HG03378 (cell line): Measurements from ENCODE around the gene LDLRAD4.

Experiments
- ATAC-seq: cut with Tn5 transposase; IDR thresholded peaks from one replicate; pipeline ENCODE4 v1.9.1; 2021; ENCODE audit warnings: mild to moderate bottlenecking, moderate library complexity; ENCODE audit not compliant: unreplicated experiment

The LDLRAD4 gene

GRCh38 chr18:13399511-13399910, 181.0 kb downstream of the LDLRAD4 start:
- ATAC-seq: no peak

- no peak for ATAC-seq
Observed at GRCh38 chr18:13400636-13401315, 182.2 kb downstream of the LDLRAD4 start.

GRCh38 chr18:13401404-13401803, 182.8 kb downstream of the LDLRAD4 start:
- no peak for ATAC-seq

- ATAC-seq: no peak
Observed at GRCh38 chr18:13401826-13402225, 183.3 kb downstream of the LDLRAD4 start.

- no peak for ATAC-seq
Observed at GRCh38 chr18:13403786-13404549, 185.4 kb downstream of the LDLRAD4 start.

DNA sequence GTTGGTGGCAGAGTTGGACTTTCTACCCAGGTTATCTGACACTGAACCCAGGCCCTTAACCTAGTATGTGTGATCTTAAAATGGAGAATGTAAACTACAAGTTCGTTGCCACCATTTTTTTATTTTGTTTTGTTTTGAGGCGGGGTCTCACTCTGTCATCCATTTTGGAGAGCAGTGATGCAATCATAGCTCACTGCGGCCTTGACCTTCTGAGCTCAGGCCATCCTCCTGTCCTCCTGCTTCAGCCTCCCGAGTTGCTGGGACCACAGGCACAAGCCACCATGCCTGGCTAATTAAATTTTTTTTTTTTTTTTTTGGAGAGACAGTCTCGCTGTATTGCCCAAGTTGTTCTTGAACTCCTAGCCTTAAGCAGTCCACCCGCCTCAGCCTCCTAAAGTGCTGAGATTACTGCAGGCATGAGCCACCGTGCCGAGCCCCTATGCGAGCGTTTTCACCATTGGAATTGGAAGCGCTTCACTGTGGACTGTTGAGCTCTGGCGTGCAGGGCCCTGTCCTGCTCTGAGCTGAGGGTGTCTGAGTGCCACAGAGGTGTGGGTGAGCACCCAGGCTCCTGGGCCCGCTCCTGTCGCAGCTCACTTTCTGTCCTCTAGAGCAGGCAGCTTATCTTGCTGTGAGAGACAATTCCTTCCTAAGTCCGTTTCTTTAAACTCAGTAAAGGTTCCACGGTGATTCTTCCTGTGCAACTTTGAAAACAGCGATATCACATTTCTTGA, 186.9 kb downstream of the LDLRAD4 start:
- no peak for ATAC-seq

- ATAC-seq: no peak
Observed at GRCh38 chr18:13406049-13406615, 187.6 kb downstream of the LDLRAD4 start.

- ATAC-seq: no peak
Observed at GRCh38 chr18:13406736-13407135, 188.2 kb downstream of the LDLRAD4 start.

DNA sequence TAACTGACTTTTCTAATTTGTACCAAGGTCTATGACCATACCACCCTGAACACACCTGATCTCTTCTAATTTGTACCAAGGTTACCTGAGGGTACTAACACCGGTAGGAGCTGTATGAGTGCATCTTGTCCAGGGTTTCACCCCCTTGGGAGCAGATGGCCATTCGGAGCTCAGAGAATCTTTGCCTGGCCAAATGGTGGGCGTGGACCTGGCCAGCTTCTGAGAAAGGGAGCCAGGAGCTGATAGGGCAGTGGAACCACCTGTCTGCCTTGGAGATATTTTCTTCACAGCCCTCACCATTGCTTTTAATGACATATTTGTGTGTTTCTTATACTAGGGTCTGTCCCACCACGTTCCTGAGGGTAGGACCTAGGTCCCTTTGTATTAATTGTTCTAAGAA, 188.9 kb downstream of the LDLRAD4 start:
- ATAC-seq: no peak

DNA sequence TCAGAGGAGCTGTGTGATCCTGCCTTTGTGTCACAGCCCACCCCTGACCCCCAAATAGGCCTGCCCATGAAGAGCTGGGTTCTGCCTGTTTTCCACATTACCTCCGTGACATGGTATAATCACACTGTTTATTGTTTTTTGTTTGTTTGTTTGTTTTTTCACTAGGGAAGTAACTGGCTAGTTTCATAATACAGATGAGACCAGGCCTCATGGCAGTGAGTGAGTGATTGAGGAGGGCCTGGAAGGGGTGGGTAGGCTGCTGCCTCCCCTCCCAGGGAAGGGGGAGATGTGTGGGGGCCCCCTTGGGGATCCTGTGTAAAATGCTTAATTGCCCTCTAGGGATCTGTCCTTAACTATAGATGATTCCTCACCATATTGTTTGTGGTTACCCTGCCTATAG, 190.5 kb downstream of the LDLRAD4 start:
- ATAC-seq: no peak

- no peak for ATAC-seq
Observed at GRCh38 chr18:13409997-13410396, 191.4 kb downstream of the LDLRAD4 start.

DNA sequence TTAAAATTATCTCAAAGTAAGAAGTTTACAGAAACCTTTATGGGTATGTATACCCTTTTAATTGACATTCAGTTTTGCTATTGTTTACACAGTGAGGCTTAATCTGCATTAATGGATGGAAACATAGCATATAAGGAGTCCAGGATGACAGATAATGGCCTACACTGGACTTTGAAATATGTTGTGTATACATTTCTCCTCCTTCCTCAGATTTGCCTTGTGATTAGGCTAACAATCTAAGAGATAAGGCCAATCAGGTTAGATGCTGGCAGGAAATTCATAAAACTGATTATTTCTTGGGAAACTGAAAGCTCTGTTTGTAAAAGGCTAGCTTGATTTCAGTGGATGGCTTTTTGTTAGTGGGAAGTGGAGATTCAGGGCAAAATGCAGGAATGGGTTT, 191.9 kb downstream of the LDLRAD4 start:
- ATAC-seq: no peak

DNA sequence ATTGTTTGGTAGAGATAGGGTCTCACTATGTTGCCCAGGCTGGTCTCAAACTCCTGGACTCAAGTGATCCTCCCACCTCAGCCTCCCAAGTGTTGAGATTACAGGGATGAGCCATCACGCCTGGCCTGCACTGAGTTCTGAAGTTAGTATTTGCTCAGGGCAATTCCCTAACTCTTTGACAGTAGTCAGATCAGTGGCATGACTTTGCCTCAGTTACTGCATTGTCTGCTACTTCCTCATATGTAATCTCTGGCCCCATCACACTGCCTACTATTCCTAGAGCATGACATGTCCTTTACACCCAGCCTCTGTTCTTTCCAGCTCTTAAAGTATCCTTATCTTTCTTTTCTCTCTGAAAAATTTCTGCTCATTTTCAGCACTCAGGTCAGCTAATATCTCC, 193.5 kb downstream of the LDLRAD4 start:
- no peak for ATAC-seq

DNA sequence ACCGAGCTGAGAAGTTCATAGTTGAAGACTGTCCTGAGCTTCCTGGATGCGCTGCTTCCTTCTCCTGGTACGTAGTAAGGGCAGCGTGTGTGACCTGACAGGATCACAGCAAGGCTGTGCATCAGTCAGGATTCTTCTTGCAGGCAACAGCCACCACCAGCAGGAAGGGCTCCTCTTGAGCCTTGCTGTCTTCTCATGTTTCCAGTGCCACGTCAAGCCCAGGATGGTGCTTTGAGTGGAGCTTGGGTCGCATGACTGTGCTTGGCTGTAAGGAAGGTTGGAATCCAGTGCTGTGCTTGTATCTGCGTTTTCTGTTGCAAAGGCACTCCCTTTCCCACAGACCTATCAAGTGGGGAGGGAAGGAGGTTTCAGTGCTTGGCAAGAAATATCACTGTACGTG, 194.3 kb downstream of the LDLRAD4 start:
- ATAC-seq: no peak

- no peak for ATAC-seq
Observed at GRCh38 chr18:13414102-13414501, 195.5 kb downstream of the LDLRAD4 start.

GRCh38 chr18:13414521-13414920, 196.0 kb downstream of the LDLRAD4 start:
- no peak for ATAC-seq

DNA sequence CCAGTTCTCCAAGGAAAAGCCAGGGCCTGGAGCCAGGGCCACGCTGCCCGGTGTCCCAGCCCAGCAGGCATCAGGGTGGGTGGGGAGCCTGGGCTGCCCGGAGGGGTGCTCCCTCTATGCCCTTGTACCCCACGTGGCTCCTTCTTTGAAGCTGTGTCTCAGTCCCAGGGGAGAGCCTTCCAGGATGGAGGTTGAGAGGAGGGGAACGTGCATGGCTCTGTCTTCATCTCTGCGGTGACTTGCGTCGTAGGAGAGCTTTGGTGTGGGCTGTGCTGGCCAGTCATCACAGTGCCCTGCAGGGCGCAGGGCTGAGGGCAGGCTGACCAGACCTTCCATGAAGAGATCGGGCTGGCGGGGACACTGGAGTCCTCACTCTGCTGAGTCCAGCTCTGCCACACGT, 197.2 kb downstream of the LDLRAD4 start:
- no peak for ATAC-seq

GRCh38 chr18:13416208-13416607, 197.6 kb downstream of the LDLRAD4 start:
- no peak for ATAC-seq

DNA sequence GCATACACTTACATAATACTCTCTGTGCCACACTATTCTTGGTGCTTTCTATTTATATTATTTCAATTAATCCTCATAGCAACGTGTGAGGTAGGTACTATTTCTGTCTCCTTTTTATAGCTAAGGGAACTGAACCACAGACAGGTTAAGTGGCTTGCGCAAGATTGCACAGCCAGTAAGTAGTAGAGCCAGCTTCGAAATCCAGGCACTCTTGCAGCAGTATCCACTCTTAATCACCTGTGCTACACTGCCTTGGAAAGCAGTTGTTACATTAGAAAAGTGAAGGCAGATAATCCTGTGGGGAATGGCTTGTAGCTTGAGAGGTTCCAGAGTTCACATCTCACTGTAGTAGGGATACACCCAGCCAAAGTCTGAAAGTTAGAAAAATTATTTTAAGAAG, 198.3 kb downstream of the LDLRAD4 start:
- no peak for ATAC-seq

DNA sequence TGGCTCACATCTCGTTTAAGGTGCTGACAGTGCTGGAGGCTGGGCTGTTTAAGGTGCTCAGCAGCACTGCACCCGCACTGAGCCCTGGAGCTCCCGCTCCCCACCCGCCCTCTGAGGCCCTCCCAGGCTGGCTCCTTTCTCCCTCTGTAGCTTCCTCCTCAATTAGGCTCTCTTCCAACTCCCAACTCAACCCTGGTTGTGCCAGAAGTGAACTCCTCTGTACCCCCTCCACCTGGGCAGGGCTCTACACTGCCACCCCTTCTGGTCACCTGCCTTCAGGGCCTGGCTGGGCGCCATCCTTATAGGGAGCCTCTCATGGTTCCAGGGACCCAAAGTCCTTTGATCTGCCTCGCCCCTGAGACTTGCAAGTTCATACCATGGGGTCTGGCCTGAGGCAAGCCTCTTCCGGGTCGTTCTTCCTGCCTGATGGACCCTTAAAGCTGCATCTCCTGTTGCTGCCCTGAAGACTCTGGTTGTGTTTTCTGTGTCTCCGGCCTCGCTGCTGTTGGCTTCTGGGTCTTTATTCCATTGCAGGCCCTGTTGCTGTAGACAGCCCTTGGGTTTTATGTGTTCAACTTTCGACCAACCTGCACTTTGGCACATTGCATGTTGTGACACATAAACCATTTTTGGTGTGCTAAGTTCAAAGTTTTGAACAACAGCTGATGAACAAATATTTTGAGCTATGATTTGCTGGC, 199.6 kb downstream of the LDLRAD4 start:
- no peak for ATAC-seq
